Fibroblast of lung (primary cell): ENCODE data around the gene FMO5.

Experiments used
- EZH2 ChIP-seq: IDR thresholded peaks from 2 replicates; pipeline ENCODE4 v1.5.1; 2012; ENCODE audit warnings: low read length, control low read depth, mild to moderate bottlenecking; ENCODE audit errors: missing control alignments
- TF ChIP-seq, protein P1 (sequence below), 2 donors: IDR thresholded peaks in 1 of 2; conservative IDR thresholded peaks in 1 of 2; 1 replicate in 1 of 2; 2 replicates in 1 of 2; pipeline ENCODE4 v1.5.1; 2011 to 2012; ENCODE audit warnings: low read length in 2 of 2, control low read depth in 1 of 2, inconsistent platforms in 1 of 2, low read depth in 1 of 2, mild to moderate bottlenecking in 1 of 2

- TF ChIP-seq, protein P1, sequence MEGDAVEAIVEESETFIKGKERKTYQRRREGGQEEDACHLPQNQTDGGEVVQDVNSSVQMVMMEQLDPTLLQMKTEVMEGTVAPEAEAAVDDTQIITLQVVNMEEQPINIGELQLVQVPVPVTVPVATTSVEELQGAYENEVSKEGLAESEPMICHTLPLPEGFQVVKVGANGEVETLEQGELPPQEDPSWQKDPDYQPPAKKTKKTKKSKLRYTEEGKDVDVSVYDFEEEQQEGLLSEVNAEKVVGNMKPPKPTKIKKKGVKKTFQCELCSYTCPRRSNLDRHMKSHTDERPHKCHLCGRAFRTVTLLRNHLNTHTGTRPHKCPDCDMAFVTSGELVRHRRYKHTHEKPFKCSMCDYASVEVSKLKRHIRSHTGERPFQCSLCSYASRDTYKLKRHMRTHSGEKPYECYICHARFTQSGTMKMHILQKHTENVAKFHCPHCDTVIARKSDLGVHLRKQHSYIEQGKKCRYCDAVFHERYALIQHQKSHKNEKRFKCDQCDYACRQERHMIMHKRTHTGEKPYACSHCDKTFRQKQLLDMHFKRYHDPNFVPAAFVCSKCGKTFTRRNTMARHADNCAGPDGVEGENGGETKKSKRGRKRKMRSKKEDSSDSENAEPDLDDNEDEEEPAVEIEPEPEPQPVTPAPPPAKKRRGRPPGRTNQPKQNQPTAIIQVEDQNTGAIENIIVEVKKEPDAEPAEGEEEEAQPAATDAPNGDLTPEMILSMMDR (conservative IDR thresholded peaks at IDR 0.05 in 1 of 2, IDR thresholded peaks at IDR 0.05 in 1 of 2; ENCODE audit: low read depth in 1 of 2, low read length in 2 of 2) = no peak
- TF ChIP-seq EZH2 = no peak
These were observed 11.9 kb downstream of the FMO5 start for GRCh38 chr1:147213271-147213670.
